Endothelial cell of umbilical vein (primary cell): Measurements from ENCODE around the gene TPBG. TPM values are rescaled to one million over a fixed set of nuclear protein-coding genes. Genes with fewer than 3 reads are reported as not detected.
A peak's percentile ranks its signal among the peaks of the same experiment; 100 is the strongest.

Source experiments
- BruUV-seq: library from RNA; stranded (reverse); fragments of 400-500 nt; replicated peaks from 2 replicates; lab custom pipeline; 2021; lab: Mats Ljungman, UMichigan
- CTCF ChIA-PET: fragments of 300-600, 350-600 bp; sonication (Branson Sonifier 250); formaldehyde crosslinking; loops from one replicate; lab custom pipeline; 2021; ENCODE audit warnings: antibody characterized with exemption, inconsistent platforms; lab: Charles Lee
- POLR2A ChIA-PET: fragments of 300-600, 350-600 bp; sonication (Branson Sonifier 250); formaldehyde crosslinking; loops from one replicate; lab custom pipeline; 2021; ENCODE audit warnings: antibody characterized with exemption, inconsistent platforms; lab: Charles Lee
- DNase-seq: peaks from one replicate; pipeline ENCODE4 v3.0.0-alpha.2; 2011; ENCODE audit warnings: low read depth, low spot score
- FAIRE-seq: peaks from 2 replicates; lab custom pipeline; 2011; peaks lifted over from hg19 to GRCh38; lab: Jason Lieb, UNC
- H2AFZ ChIP-seq: 2 replicates; pipeline ENCODE4 v1.6.0; 2012; ENCODE audit warnings: low read depth, low read length, control low read depth, inconsistent platforms
- H3K27ac ChIP-seq: 2 replicates; pipeline ENCODE4 v1.5.1; 2011; ENCODE audit warnings: low read depth, mild to moderate bottlenecking, control low read depth, low read length, moderate library complexity; ENCODE audit not compliant: insufficient read depth
- H3K27me3 ChIP-seq, 2 experiments: 2 replicates each; pipeline versions ENCODE4 v1.6.0 to v1.6.1; 2011; ENCODE audit warnings: low read length in 2 of 2, mixed read lengths in 1 of 2; ENCODE audit not compliant: control insufficient read depth in 2 of 2, insufficient read depth in 2 of 2
- H3K36me3 ChIP-seq, 2 experiments: 2 replicates in 1 of 2; 3 replicates in 1 of 2; pipeline ENCODE4 v1.5.1; 2011; ENCODE audit warnings: low read length in 2 of 2, mild to moderate bottlenecking in 1 of 2, moderate library complexity in 1 of 2; ENCODE audit not compliant: control insufficient read depth in 2 of 2, insufficient read depth in 2 of 2; ENCODE audit errors: extremely low read depth in 1 of 2
- H3K4me1 ChIP-seq: 3 replicates; pipeline ENCODE4 v1.5.1; 2011; ENCODE audit warnings: mild to moderate bottlenecking, low read length; ENCODE audit not compliant: control insufficient read depth, insufficient read depth; ENCODE audit errors: extremely low read depth
- H3K4me2 ChIP-seq: 2 replicates; pipeline ENCODE4 v1.6.1; 2011; ENCODE audit warnings: low read length, control low read depth, mixed read lengths; ENCODE audit not compliant: insufficient read depth
- H3K4me3 ChIP-seq, 3 experiments: fragments of 200-600 bp in 1 of 3; sonication (generic), shearing (Covaris generic) in 1 of 3; replicated peaks in 1 of 3; 2 replicates each; pipeline ENCODE4 v1.5.1; 2011 to 2016; ENCODE audit warnings: control low read depth in 3 of 3, low read length in 3 of 3, mild to moderate bottlenecking in 2 of 3, inconsistent platforms in 1 of 3, low read depth in 1 of 3, moderate library complexity in 1 of 3; ENCODE audit not compliant: insufficient read depth in 1 of 3
- H3K79me2 ChIP-seq: 2 replicates; pipeline ENCODE4 v1.6.0; 2012; ENCODE audit warnings: low read length, inconsistent platforms; ENCODE audit not compliant: control insufficient read depth, insufficient read depth
- H3K9ac ChIP-seq: replicated peaks from 2 replicates; pipeline ENCODE3; 2011; ENCODE audit warnings: low read length, control low read depth; ENCODE audit not compliant: insufficient read depth; ENCODE audit errors: extremely low read depth
- H3K9me1 ChIP-seq: replicated peaks from 3 replicates; pipeline ENCODE4 v1.6.0; 2011; ENCODE audit warnings: mild to moderate bottlenecking, low read length; ENCODE audit not compliant: control insufficient read depth, insufficient read depth; ENCODE audit errors: extremely low read depth
- H3K9me3 ChIP-seq: replicated peaks from 2 replicates; pipeline ENCODE4 v1.5.1; 2012; ENCODE audit warnings: low read length, inconsistent platforms; ENCODE audit not compliant: control insufficient read depth, insufficient read depth
- H4K20me1 ChIP-seq: replicated peaks from 2 replicates; pipeline ENCODE3; 2011; ENCODE audit warnings: mild to moderate bottlenecking, low read length; ENCODE audit not compliant: control insufficient read depth, insufficient read depth; ENCODE audit errors: extremely low read depth
- EZH2 ChIP-seq: IDR thresholded peaks from 2 replicates; pipeline ENCODE4 v1.6.1; 2012; ENCODE audit warnings: borderline replicate concordance, low read depth, mild to moderate bottlenecking, moderate library complexity, low read length, inconsistent platforms; ENCODE audit not compliant: severe bottlenecking
- FOS ChIP-seq: IDR thresholded peaks from 2 replicates; pipeline ENCODE4 v1.6.1; 2011; ENCODE audit warnings: mild to moderate bottlenecking, low read length, moderate library complexity, borderline replicate concordance; ENCODE audit not compliant: insufficient read depth
- JUN ChIP-seq: IDR thresholded peaks from 2 replicates; pipeline ENCODE4 v1.6.1; 2011; ENCODE audit warnings: borderline replicate concordance, low read depth; ENCODE audit not compliant: insufficient read length, insufficient read depth
- MAX ChIP-seq: IDR thresholded peaks from 2 replicates; pipeline ENCODE4 v1.6.1; 2011; ENCODE audit not compliant: insufficient read depth, insufficient read length
- MYC ChIP-seq: IDR thresholded peaks from one replicate; pipeline ENCODE4 v1.6.1; 2011; ENCODE audit warnings: mild to moderate bottlenecking, low read depth, low read length
- POLR2A ChIP-seq: IDR thresholded peaks from 2 replicates; pipeline ENCODE4 v1.6.1; 2012; ENCODE audit warnings: low read depth, mild to moderate bottlenecking, control low read depth, low read length
- POLR2AphosphoS5 ChIP-seq: IDR thresholded peaks from 2 replicates; pipeline ENCODE4 v1.6.1; 2012; ENCODE audit warnings: low read depth, mild to moderate bottlenecking, control low read depth, low read length, moderate library complexity; ENCODE audit not compliant: insufficient read depth
- dilution Hi-C: fragments of 300-500 bp; cut with MboI; formaldehyde crosslinking; loops from one replicate; pipeline ENCODE4 v1.15.0; 2019; ENCODE audit warnings: low sequenced_read_pairs; ENCODE audit not compliant: extremely low pct_ligation_motif_present
- intact Hi-C: fragments of 100-400 bp; cut with micrococcal nuclease; formaldehyde crosslinking; loops from one replicate; pipeline ENCODE4 v1.10.0; 2022
- polyA plus RNA-seq, 4 experiments: library from polyadenylated mRNA; depleted of rRNA in 3 of 4; stranded (reverse) in 3 of 4; unstranded in 1 of 4; fragments of >200 nt; gene quantifications; 2 replicates each; pipeline versions ENCODE4 v1.2.1 to v1.2.3, GENCODE V29; 2011 to 2012; ENCODE audit warnings: missing spikeins in 1 of 4
- total RNA-seq: library from RNA; stranded (reverse); gene quantifications from 2 replicates; pipeline ENCODE4 v1.2.3, GENCODE V29; 2021

TPBG gene
- total and polyA plus RNA-seq, 2 donors (not counting 3 experiments of a cell fraction or from before 2014, with no cell fraction given), result 7.5 to 9.0 TPM

GRCh38 chr6:82364087-82365015 lies 734 bp downstream of the TPBG start:
- TF ChIP-seq MAX (no peak), FOS (no peak), MYC (no peak), JUN (no peak), POLR2AphosphoS5 (peak; percentile 13), POLR2A (no peak), EZH2 (no peak)
- peak; percentile 52 for FAIRE-seq
- ChIA-PET POLR2A (interaction anchor here (1.1 kb wide), 1 partner anchor 18 kb away, joined by 3 read pairs; no protein-coding TSS in a partner anchor), CTCF (interaction anchor here (1.2 to 2.2 kb wide), 4 partner anchors 33 to 693 kb away, joined by 4 to 9 read pairs (median 4); no protein-coding TSS in a partner anchor)
- no TSS peak for BruUV-seq
- peaks cover 4% of the 10 kb centered on the region for H3K4me1 ChIP-seq
- H3K9me1 ChIP-seq, result no peaks in the 10 kb centered on the region
- peaks cover 18 to 26% of the 10 kb centered on the region in 2 experiments for H3K27me3 ChIP-seq
- peak overlapping the region; percentile 47 for H3K9ac ChIP-seq
- no peaks in the 10 kb centered on the region for H3K79me2 ChIP-seq
- no peaks in the 10 kb centered on the region for H3K36me3 ChIP-seq
- dilution Hi-C loops (no loop called here), intact Hi-C loops (loop anchor here (5.0 to 10.0 kb wide), 3 partner anchors 92 to 830 kb away; partner anchors contain the start of genes IBTK, PGM3 and RWDD2A)
- H4K20me1 ChIP-seq, result no peaks in the 10 kb centered on the region
- H3K27ac ChIP-seq, result no peak overlapping the region
- peak overlapping the region; percentile 12 for H3K4me2 ChIP-seq
- H3K4me3 ChIP-seq, result peak overlapping the region; percentile 74 to 97 (median 83)
- peak; percentile 13 for DNase-seq
- H3K9me3 ChIP-seq, result no peaks in the 10 kb centered on the region
- peak overlapping the region; percentile 79 for H2AFZ ChIP-seq
